A673 (cell line): Measurements from ENCODE around the gene RPRD1B. TPM values are rescaled to one million over a fixed set of nuclear protein-coding genes. Genes with fewer than 3 reads are reported as not detected.

Experiments
- BruUV-seq: library from RNA; stranded (reverse); fragments of 400-500 nt; replicated peaks from 2 replicates; lab custom pipeline; 2021; lab: Mats Ljungman, UMichigan
- CTCF ChIA-PET: fragments of 300-600 bp; sonication (Branson Sonifier 250); formaldehyde crosslinking; loops from one replicate; lab custom pipeline; 2022; ENCODE audit warnings: antibody characterized with exemption; lab: Charles Lee
- POLR2A ChIA-PET: fragments of 300-600 bp; sonication (Branson Sonifier 250); formaldehyde crosslinking; loops from one replicate; lab custom pipeline; 2022; ENCODE audit warnings: antibody characterized with exemption; ENCODE audit not compliant: low non-redundant PET; lab: Charles Lee
- DNase-seq: peaks from one replicate; pipeline ENCODE4 v3.0.0-alpha.2; 2015; ENCODE audit warnings: low spot score
- H3K27ac ChIP-seq: fragments of 200-600 bp; sonication (generic); 2 replicates; pipeline ENCODE4 v1.5.1; 2016; ENCODE audit warnings: mixed run types, low read depth, mild to moderate bottlenecking, mixed read lengths, antibody characterized with exemption, low read length; ENCODE audit not compliant: poor library complexity, severe bottlenecking
- H3K27me3 ChIP-seq: fragments of 200-600 bp; sonication (generic); replicated peaks from 2 replicates; pipeline ENCODE4 v1.6.1; 2017; ENCODE audit warnings: mixed run types, low read depth, mild to moderate bottlenecking, mixed read lengths, antibody characterized with exemption, low read length; ENCODE audit not compliant: insufficient read depth, poor library complexity
- H3K36me3 ChIP-seq: fragments of 200-600 bp; sonication (generic); 2 replicates; pipeline ENCODE4 v1.6.1; 2016; ENCODE audit warnings: mixed run types, mild to moderate bottlenecking, mixed read lengths, antibody characterized with exemption, low read length; ENCODE audit not compliant: insufficient read depth, poor library complexity, severe bottlenecking
- H3K4me1 ChIP-seq: fragments of 200-600 bp; sonication (generic); 2 replicates; pipeline ENCODE4 v1.6.1; 2017; ENCODE audit warnings: mixed run types, mild to moderate bottlenecking, mixed read lengths, antibody characterized with exemption, low read length; ENCODE audit not compliant: insufficient read depth, poor library complexity, severe bottlenecking
- H3K4me3 ChIP-seq: fragments of 200-600 bp; sonication (generic); 2 replicates; pipeline ENCODE4 v1.5.1; 2016; ENCODE audit warnings: low read depth, mixed run types, mild to moderate bottlenecking, mixed read lengths, low read length; ENCODE audit not compliant: poor library complexity, severe bottlenecking
- H3K9me3 ChIP-seq: fragments of 200-600 bp; sonication (generic); 2 replicates; pipeline ENCODE4 v1.6.1; 2016; ENCODE audit warnings: mixed run types, low read depth, mild to moderate bottlenecking, mixed read lengths, antibody characterized with exemption, low read length; ENCODE audit not compliant: poor library complexity, severe bottlenecking
- EZH2 ChIP-seq: fragments of 200-600 bp; sonication (generic); IDR thresholded peaks from 2 replicates; pipeline ENCODE4 v1.6.1; 2017; ENCODE audit warnings: borderline replicate concordance, low read depth, mild to moderate bottlenecking, mixed read lengths, antibody characterized with exemption, low read length; ENCODE audit not compliant: poor library complexity, severe bottlenecking
- intact Hi-C: fragments of 100-400 bp; cut with micrococcal nuclease; formaldehyde crosslinking; loops from one replicate; pipeline ENCODE4 v1.10.0; 2022; ENCODE audit not compliant: unreplicated experiment
- total RNA-seq: library from RNA; stranded (reverse); gene quantifications from 2 replicates; pipeline ENCODE4 v1.2.3, GENCODE V29; 2021
- TF ChIP-seq, protein P1 (sequence below): fragments of 300-800, 200-600 bp; sonication (generic); conservative IDR thresholded peaks from 2 replicates; pipeline ENCODE4 v1.5.1; 2017; ENCODE audit warnings: low read depth, mild to moderate bottlenecking, antibody characterized with exemption, low read length, moderate library complexity, mixed read lengths

Gene RPRD1B
- total RNA-seq, 1 experiment from 2014 or later: 36.1 TPM

DNA sequence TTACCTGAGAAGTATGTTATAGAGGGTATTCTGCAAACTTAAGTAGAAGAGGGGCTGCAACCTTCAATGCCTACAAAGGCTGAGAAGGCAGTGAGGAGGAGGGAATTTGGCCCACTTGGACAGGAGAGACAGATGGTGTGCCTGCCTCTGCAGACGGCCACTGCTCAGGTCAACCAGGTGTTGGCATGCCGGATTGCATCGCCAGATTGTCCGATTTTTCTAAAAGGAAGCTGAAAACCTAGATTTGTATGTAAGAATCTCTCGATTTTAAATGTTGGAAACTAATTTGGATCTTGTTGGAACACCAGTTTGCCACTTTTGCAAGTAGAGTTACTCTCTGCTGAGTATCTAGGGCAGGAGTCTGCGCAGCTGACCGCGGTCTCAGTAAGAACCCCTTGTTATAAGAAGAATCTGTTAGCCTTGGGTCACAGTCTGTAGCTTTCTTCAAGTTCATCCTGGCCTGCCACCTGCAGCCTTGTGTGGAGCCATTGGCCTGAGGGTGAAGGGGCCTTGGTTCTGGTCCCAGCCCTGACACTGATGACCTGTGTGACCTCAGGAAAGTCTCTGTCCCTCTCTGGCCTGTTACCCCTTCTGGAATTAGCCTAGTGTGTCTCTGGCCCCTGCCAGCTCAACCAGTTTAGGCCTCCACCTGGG, 77.1 kb downstream of the RPRD1B start:
- ChIA-PET CTCF (no interaction called here), POLR2A (no interaction called here)
- Histone ChIP-seq H3K27ac (no peak overlapping the region), H3K4me1 (no peaks in the 10 kb centered on the region), H3K27me3 (no peaks in the 10 kb centered on the region), H3K9me3 (no peaks in the 10 kb centered on the region), H3K4me3 (no peak overlapping the region), H3K36me3 (no peaks in the 10 kb centered on the region)
- intact Hi-C loops: no loop called here
- no peak for TF ChIP-seq EZH2
- TF ChIP-seq, protein P1, sequence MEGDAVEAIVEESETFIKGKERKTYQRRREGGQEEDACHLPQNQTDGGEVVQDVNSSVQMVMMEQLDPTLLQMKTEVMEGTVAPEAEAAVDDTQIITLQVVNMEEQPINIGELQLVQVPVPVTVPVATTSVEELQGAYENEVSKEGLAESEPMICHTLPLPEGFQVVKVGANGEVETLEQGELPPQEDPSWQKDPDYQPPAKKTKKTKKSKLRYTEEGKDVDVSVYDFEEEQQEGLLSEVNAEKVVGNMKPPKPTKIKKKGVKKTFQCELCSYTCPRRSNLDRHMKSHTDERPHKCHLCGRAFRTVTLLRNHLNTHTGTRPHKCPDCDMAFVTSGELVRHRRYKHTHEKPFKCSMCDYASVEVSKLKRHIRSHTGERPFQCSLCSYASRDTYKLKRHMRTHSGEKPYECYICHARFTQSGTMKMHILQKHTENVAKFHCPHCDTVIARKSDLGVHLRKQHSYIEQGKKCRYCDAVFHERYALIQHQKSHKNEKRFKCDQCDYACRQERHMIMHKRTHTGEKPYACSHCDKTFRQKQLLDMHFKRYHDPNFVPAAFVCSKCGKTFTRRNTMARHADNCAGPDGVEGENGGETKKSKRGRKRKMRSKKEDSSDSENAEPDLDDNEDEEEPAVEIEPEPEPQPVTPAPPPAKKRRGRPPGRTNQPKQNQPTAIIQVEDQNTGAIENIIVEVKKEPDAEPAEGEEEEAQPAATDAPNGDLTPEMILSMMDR: no peak
- DNase-seq: no peak
- BruUV-seq: no TSS peak

DNA sequence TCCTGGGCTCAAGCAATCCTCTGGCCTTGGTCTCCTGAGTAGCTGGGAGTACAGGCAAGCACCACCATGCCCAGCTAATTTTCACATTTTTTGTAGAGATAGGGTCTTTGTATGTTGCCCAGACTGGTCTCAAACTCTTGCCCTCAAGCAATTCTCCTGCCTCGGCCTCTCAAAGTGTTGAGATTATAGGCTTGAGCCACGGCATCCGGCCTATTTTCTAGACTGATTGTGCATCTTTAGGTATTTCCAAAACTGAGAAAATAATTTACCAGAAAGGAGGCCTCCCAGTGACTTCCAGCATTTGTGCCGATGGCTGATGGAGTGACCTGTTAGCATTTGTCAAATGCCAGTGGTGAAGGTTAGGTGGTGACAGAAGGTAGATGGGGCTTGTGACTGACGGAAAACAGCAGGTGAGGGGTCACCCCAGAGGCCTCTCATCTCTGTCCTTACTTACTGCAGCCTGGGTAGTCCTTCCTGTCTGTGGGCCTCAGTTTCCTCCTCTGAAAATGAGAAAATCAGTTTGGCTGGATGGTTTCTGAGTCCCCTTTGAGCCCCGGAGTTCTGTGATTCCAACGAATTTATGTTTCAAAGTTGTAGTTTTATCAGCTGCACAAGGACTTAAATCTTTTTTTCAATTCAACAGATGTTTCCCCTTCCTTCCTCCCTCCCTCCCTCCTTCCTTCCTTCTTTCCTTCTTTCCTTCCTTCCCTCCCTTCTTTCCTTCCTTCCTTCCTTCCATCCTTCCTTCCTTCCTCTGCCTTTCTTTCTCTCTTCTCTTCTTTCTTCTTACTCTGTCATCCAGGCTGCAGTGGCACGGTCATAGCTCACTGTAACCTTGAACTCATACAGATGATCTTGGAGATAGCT, 78.1 kb downstream of the RPRD1B start:
- BruUV-seq: no TSS peak
- intact Hi-C loops: no loop called here
- H3K27me3 ChIP-seq: no peaks in the 10 kb centered on the region
- no peaks in the 10 kb centered on the region for H3K36me3 ChIP-seq
- DNase-seq: no peak
- H3K4me1 ChIP-seq: no peaks in the 10 kb centered on the region
- CTCF ChIA-PET: interaction anchor here (0.5 to 0.6 kb wide), 2 partner anchors 7 to 28 kb away, joined by 3 to 5 read pairs; no protein-coding TSS in a partner anchor
- POLR2A ChIA-PET: no interaction called here
- no peak overlapping the region for H3K4me3 ChIP-seq
- no peaks in the 10 kb centered on the region for H3K9me3 ChIP-seq
- no peak for TF ChIP-seq EZH2
- TF ChIP-seq, protein P1: no peak
- H3K27ac ChIP-seq: no peak overlapping the region

DNA sequence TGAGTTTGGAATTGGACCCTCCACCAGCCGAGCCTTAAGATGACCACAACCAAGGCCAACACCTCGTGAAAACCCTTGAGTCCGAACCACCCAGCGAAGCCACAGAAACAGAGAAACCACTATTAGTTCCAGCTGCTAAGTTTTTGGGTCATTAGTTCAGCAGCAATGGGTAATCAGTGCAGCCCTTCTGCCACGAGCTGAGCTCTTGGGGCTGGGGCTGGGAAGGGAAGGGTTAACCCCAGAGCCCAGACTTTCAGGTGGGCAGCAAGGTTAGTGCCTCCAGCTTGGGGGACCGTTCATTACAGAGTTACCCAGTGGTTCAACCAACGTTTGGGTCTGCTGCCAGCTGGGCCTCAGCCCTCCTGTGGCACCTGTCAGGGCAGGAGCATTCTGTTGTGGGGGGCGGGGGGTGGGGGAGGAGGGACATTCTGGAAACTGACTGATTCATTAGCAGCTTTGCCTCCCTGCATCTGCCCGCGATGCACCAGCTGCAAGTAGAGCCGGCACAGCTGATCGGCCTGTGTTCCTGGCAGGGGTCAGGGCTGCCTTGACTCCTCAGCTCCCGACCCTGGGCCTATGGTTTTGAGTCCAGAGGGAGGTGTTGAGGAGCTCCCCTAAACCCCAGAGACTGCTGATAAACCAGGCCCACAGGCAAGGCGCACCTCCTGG, 78.8 kb downstream of the RPRD1B start:
- H3K4me3 ChIP-seq: no peak overlapping the region
- intact Hi-C loops: no loop called here
- H3K9me3 ChIP-seq: no peaks in the 10 kb centered on the region
- no peaks in the 10 kb centered on the region for H3K36me3 ChIP-seq
- H3K27ac ChIP-seq: no peak overlapping the region
- H3K4me1 ChIP-seq: no peaks in the 10 kb centered on the region
- ChIA-PET CTCF (interaction anchor here (0.5 to 0.6 kb wide), 2 partner anchors 8 to 27 kb away, joined by 3 to 5 read pairs; no protein-coding TSS in a partner anchor), POLR2A (no interaction called here)
- no peak for TF ChIP-seq EZH2
- TF ChIP-seq, protein P1: no peak
- no peak for DNase-seq
- no peaks in the 10 kb centered on the region for H3K27me3 ChIP-seq
- BruUV-seq: no TSS peak
